WTC11 (cell line): ENCODE results near the gene MAGEF1. TPM values are rescaled to one million over a fixed set of nuclear protein-coding genes. Genes with fewer than 3 reads are reported as not detected.

Experiments used
- ATAC-seq: fragments of 200-7000 bp; cut with Tn5 transposase; 2 replicates; pipeline ENCODE4 v1.10.0; 2021; ENCODE audit warnings: mild to moderate bottlenecking, moderate library complexity
- CTCF ChIA-PET: fragments of 300-600 bp; sonication (Branson Sonifier 250); formaldehyde crosslinking; loops from one replicate; lab custom pipeline; 2021; ENCODE audit warnings: antibody characterized with exemption; lab: Charles Lee
- POLR2A ChIA-PET: fragments of 350-600 bp; sonication (Branson Sonifier 250); formaldehyde crosslinking; loops from one replicate; lab custom pipeline; 2021; ENCODE audit warnings: antibody characterized with exemption; lab: Charles Lee
- DNase-seq: peaks from one replicate; pipeline ENCODE4 v3.0.0; 2021; ENCODE audit warnings: low spot score
- H3K27ac Mint-ChIP-seq: 2 replicates; pipeline ENCODE4 v1.8.0; 2021; ENCODE audit warnings: mixed read lengths
- H3K27me3 Mint-ChIP-seq: 2 replicates; pipeline ENCODE4 v1.8.0; 2021; ENCODE audit warnings: low read depth, mild to moderate bottlenecking, moderate library complexity, mixed read lengths
- H3K36me3 Mint-ChIP-seq: 2 replicates; pipeline ENCODE4 v1.8.0; 2021; ENCODE audit warnings: mixed read lengths
- H3K4me1 Mint-ChIP-seq: 2 replicates; pipeline ENCODE4 v1.8.0; 2022; ENCODE audit warnings: mixed read lengths
- H3K4me3 Mint-ChIP-seq: 2 replicates; pipeline ENCODE4 v1.8.0; 2021; ENCODE audit warnings: mild to moderate bottlenecking, moderate library complexity, mixed read lengths
- H3K9me3 Mint-ChIP-seq: 2 replicates; pipeline ENCODE4 v1.8.0; 2021; ENCODE audit warnings: mixed read lengths
- ATF1 ChIP-seq: sonication (generic); formaldehyde crosslinking; IDR thresholded peaks from 2 replicates; pipeline ENCODE4 v1.8.1; 2023; ENCODE audit warnings: mild to moderate bottlenecking, moderate library complexity, missing genetic modification reagents
- CBFB ChIP-seq: sonication (generic); formaldehyde crosslinking; IDR thresholded peaks from 2 replicates; pipeline ENCODE4 v1.8.1; 2022; ENCODE audit warnings: mild to moderate bottlenecking, low read depth, missing genetic modification reagents
- CREB1 ChIP-seq: sonication (generic); formaldehyde crosslinking; IDR thresholded peaks from 2 replicates; pipeline ENCODE4 v1.8.0; 2023; ENCODE audit warnings: mild to moderate bottlenecking, missing genetic modification reagents
- ELF4 ChIP-seq: sonication (generic); formaldehyde crosslinking; IDR thresholded peaks from 2 replicates; pipeline ENCODE4 v1.8.1; 2022; ENCODE audit warnings: low read depth, mild to moderate bottlenecking, moderate library complexity, missing genetic modification reagents
- FOXJ3 ChIP-seq: sonication (generic); formaldehyde crosslinking; IDR thresholded peaks from 2 replicates; pipeline ENCODE4 v1.9.0; 2021; ENCODE audit warnings: missing genetic modification reagents, mild to moderate bottlenecking, borderline replicate concordance
- FOXK1 ChIP-seq: sonication (generic); formaldehyde crosslinking; IDR thresholded peaks from 2 replicates; pipeline ENCODE4 v1.8.0; 2022; ENCODE audit warnings: mild to moderate bottlenecking, moderate library complexity, missing genetic modification reagents
- FOXP1 ChIP-seq: sonication (generic); formaldehyde crosslinking; IDR thresholded peaks from 2 replicates; pipeline ENCODE4 v1.8.0; 2022; ENCODE audit warnings: missing genetic modification reagents, mild to moderate bottlenecking, moderate library complexity, borderline replicate concordance
- KAT7 ChIP-seq: sonication (generic); formaldehyde crosslinking; IDR thresholded peaks from 2 replicates; pipeline ENCODE4 v1.8.1; 2023; ENCODE audit warnings: missing genetic modification reagents, mild to moderate bottlenecking, borderline replicate concordance
- NR3C1 ChIP-seq: sonication (generic); formaldehyde crosslinking; conservative IDR thresholded peaks from 2 replicates; pipeline ENCODE4 v1.8.1; 2023; ENCODE audit warnings: low read depth, mild to moderate bottlenecking, missing genetic modification reagents
- PRRX2 ChIP-seq: fragments of 250-450 bp; sonication (Bioruptor Pico); IDR thresholded peaks from 2 replicates; pipeline ENCODE4 v1.8.0; 2021; ENCODE audit warnings: mild to moderate bottlenecking
- SMAD3 ChIP-seq: sonication (generic); formaldehyde crosslinking; IDR thresholded peaks from 2 replicates; pipeline ENCODE4 v1.8.0; 2022; ENCODE audit warnings: missing genetic modification reagents, mild to moderate bottlenecking, borderline replicate concordance
- SOX15 ChIP-seq: fragments of 250-450 bp; sonication (Bioruptor Pico); IDR thresholded peaks from 2 replicates; pipeline ENCODE4 v1.9.0; 2021; ENCODE audit warnings: mild to moderate bottlenecking
- ZBTB21 ChIP-seq: sonication (generic); formaldehyde crosslinking; IDR thresholded peaks from 2 replicates; pipeline ENCODE4 v1.8.1; 2023; ENCODE audit warnings: mild to moderate bottlenecking, missing genetic modification reagents, borderline replicate concordance
- ZNF396 ChIP-seq: fragments of 250-450 bp; sonication (Bioruptor Pico); IDR thresholded peaks from 2 replicates; pipeline ENCODE4 v1.8.0; 2021; ENCODE audit warnings: mild to moderate bottlenecking, moderate library complexity, borderline replicate concordance
- total RNA-seq: library from RNA; stranded (reverse); gene quantifications from 3 replicates; pipeline ENCODE4 v1.2.3, GENCODE V29; 2021
- TF ChIP-seq, protein P1 (sequence below): sonication (generic); formaldehyde crosslinking; IDR thresholded peaks from 2 replicates; pipeline ENCODE4 v1.8.1; 2023; ENCODE audit warnings: mild to moderate bottlenecking, moderate library complexity, missing genetic modification reagents
- TF ChIP-seq, protein P2 (sequence below): sonication (generic); formaldehyde crosslinking; IDR thresholded peaks from 2 replicates; pipeline ENCODE4 v1.8.0; 2022; ENCODE audit warnings: mild to moderate bottlenecking, missing genetic modification reagents
- TF ChIP-seq, protein P3 (sequence below): sonication (generic); formaldehyde crosslinking; IDR thresholded peaks from 2 replicates; pipeline ENCODE4 v1.8.0; 2023; ENCODE audit warnings: missing genetic modification reagents
- TF ChIP-seq, protein P4 (sequence below): sonication (generic); formaldehyde crosslinking; IDR thresholded peaks from 2 replicates; pipeline ENCODE4 v1.8.1; 2023; ENCODE audit warnings: mild to moderate bottlenecking, missing genetic modification reagents, moderate library complexity
- TF ChIP-seq, protein P5 (sequence below): fragments of 250-450 bp; sonication (Bioruptor Pico); conservative IDR thresholded peaks from 2 replicates; pipeline ENCODE4 v1.9.0; 2021; ENCODE audit warnings: mild to moderate bottlenecking

Gene MAGEF1
- total RNA-seq, 1 experiment from 2014 or later, result 72.9 TPM

DNA sequence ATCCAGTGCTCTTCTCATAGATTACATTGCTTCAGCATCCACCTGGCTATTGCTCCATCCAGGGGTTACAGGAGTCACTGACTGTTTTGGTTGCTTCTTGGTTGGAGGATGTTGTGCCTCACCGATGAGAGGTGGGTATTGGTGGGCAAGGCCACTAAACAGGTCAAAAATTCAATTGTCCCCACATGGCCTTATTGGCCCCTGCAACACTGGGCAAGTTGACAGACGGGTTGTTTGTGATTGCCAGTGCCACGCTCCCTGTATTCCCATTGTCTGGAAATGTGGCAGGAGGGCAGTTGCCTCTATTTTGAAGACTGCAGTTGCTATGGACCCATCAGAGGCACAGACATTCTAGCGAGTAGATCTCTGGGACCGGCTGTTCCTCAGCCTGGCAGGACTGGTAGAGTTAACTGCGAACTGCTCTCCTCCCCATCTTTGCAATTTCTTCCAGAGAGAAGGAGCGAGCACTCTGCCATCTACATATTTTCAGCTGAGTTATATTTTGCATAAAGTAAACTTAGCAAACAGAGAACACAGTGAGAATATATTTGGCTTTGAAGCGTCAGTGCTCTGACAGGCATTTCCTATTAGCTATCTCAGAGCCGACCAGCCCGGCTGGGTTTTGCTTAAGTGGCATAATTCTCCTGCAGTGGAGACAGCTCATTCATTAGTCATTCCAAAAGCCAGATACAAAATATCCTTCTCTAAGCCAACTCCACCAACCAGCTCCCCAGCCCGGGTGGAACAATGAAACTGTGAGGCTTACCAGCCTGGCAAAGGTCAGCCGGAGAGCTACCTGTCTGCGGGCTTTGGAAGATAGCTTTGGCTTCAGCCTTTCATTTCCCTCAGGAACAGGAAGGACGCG, 26.0 kb upstream of the MAGEF1 start:
- H3K36me3 Mint-ChIP-seq, result no peaks in the 10 kb centered on the region
- CTCF ChIA-PET, result interaction anchor here (0.6 to 6.1 kb wide), 8 partner anchors 11 to 177 kb away, joined by 3 to 39 read pairs (median 4); partner anchors contain the start of gene EPHB3
- H3K27ac Mint-ChIP-seq, result no peak overlapping the region
- no peak for DNase-seq
- no peaks in the 10 kb centered on the region for H3K27me3 Mint-ChIP-seq
- POLR2A ChIA-PET, result interaction anchor here (1.0 kb wide), 1 partner anchor 135 kb away, joined by 4 read pairs; no protein-coding TSS in a partner anchor
- TF ChIP-seq NR3C1 (CRISPR knock-in tag) (no peak), FOXK1 (CRISPR knock-in tag) (no peak)
- H3K4me1 Mint-ChIP-seq, result peaks cover 14% of the 10 kb centered on the region
- no peak overlapping the region for H3K4me3 Mint-ChIP-seq
- no peaks in the 10 kb centered on the region for H3K9me3 Mint-ChIP-seq
- no peak for ATAC-seq

- ChIA-PET CTCF (interaction anchor here (1.0 to 6.1 kb wide), 3 partner anchors 10 to 176 kb away, joined by 3 to 39 read pairs (median 7); partner anchors contain the start of gene EPHB3), POLR2A (interaction anchor here (0.6 kb wide), 1 partner anchor 61 kb away, joined by 3 read pairs; no protein-coding TSS in a partner anchor)
- no peak overlapping the region for H3K4me3 Mint-ChIP-seq
- H3K36me3 Mint-ChIP-seq, result no peaks in the 10 kb centered on the region
- ATAC-seq (no peak), DNase-seq (no peak)
- no peak overlapping the region for H3K27ac Mint-ChIP-seq
- H3K27me3 Mint-ChIP-seq, result no peaks in the 10 kb centered on the region
- H3K4me1 Mint-ChIP-seq, result peaks cover 8% of the 10 kb centered on the region
- H3K9me3 Mint-ChIP-seq, result no peaks in the 10 kb centered on the region
- TF ChIP-seq FOXP1 (CRISPR knock-in tag) (no peak), CBFB (CRISPR knock-in tag) (no peak)
Observed at GRCh38 chr3:184737063-184737462, 25.2 kb upstream of the MAGEF1 start.

- DNase-seq, result no peak
- ATAC-seq, result no peak; the same call in 1 of the 2 replicates
- Mint-ChIP-seq H3K27ac (no peak overlapping the region), H3K27me3 (no peaks in the 10 kb centered on the region), H3K4me3 (no peak overlapping the region), H3K36me3 (no peaks in the 10 kb centered on the region), H3K4me1 (peaks cover 8% of the 10 kb centered on the region), H3K9me3 (no peaks in the 10 kb centered on the region)
- ChIA-PET CTCF (interaction anchor here (1.1 to 6.1 kb wide), 5 partner anchors 13 to 174 kb away, joined by 3 to 39 read pairs (median 4); partner anchors contain the start of gene EPHB3), POLR2A (interaction anchor here (0.6 kb wide), 1 partner anchor 39 kb away, joined by 7 read pairs; no protein-coding TSS in a partner anchor)
- TF ChIP-seq SMAD3 (CRISPR knock-in tag) (no peak), ATF1 (no peak), CBFB (CRISPR knock-in tag) (no peak), FOXP1 (CRISPR knock-in tag) (no peak), KAT7 (CRISPR knock-in tag) (no peak), ELF4 (CRISPR knock-in tag) (no peak), ZNF396 (no peak), PRRX2 (CRISPR knock-in tag) (no peak), SOX15 (CRISPR knock-in tag) (no peak), ZBTB21 (CRISPR knock-in tag) (no peak), CREB1 (no peak), FOXJ3 (CRISPR knock-in tag) (no peak)
- TF ChIP-seq, protein P1, sequence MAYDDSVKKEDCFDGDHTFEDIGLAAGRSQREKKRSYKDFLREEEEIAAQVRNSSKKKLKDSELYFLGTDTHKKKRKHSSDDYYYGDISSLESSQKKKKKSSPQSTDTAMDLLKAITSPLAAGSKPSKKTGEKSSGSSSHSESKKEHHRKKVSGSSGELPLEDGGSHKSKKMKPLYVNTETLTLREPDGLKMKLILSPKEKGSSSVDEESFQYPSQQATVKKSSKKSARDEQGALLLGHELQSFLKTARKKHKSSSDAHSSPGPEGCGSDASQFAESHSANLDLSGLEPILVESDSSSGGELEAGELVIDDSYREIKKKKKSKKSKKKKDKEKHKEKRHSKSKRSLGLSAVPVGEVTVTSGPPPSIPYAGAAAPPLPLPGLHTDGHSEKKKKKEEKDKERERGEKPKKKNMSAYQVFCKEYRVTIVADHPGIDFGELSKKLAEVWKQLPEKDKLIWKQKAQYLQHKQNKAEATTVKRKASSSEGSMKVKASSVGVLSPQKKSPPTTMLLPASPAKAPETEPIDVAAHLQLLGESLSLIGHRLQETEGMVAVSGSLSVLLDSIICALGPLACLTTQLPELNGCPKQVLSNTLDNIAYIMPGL, result no peak
- TF ChIP-seq, protein P2, sequence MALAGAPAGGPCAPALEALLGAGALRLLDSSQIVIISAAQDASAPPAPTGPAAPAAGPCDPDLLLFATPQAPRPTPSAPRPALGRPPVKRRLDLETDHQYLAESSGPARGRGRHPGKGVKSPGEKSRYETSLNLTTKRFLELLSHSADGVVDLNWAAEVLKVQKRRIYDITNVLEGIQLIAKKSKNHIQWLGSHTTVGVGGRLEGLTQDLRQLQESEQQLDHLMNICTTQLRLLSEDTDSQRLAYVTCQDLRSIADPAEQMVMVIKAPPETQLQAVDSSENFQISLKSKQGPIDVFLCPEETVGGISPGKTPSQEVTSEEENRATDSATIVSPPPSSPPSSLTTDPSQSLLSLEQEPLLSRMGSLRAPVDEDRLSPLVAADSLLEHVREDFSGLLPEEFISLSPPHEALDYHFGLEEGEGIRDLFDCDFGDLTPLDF (CRISPR knock-in tag), result no peak
- TF ChIP-seq, protein P3, sequence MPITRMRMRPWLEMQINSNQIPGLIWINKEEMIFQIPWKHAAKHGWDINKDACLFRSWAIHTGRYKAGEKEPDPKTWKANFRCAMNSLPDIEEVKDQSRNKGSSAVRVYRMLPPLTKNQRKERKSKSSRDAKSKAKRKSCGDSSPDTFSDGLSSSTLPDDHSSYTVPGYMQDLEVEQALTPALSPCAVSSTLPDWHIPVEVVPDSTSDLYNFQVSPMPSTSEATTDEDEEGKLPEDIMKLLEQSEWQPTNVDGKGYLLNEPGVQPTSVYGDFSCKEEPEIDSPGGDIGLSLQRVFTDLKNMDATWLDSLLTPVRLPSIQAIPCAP (CRISPR knock-in tag), result no peak
- TF ChIP-seq, protein P4, sequence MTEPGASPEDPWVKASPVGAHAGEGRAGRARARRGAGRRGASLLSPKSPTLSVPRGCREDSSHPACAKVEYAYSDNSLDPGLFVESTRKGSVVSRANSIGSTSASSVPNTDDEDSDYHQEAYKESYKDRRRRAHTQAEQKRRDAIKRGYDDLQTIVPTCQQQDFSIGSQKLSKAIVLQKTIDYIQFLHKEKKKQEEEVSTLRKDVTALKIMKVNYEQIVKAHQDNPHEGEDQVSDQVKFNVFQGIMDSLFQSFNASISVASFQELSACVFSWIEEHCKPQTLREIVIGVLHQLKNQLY, result no peak
- TF ChIP-seq, protein P5, sequence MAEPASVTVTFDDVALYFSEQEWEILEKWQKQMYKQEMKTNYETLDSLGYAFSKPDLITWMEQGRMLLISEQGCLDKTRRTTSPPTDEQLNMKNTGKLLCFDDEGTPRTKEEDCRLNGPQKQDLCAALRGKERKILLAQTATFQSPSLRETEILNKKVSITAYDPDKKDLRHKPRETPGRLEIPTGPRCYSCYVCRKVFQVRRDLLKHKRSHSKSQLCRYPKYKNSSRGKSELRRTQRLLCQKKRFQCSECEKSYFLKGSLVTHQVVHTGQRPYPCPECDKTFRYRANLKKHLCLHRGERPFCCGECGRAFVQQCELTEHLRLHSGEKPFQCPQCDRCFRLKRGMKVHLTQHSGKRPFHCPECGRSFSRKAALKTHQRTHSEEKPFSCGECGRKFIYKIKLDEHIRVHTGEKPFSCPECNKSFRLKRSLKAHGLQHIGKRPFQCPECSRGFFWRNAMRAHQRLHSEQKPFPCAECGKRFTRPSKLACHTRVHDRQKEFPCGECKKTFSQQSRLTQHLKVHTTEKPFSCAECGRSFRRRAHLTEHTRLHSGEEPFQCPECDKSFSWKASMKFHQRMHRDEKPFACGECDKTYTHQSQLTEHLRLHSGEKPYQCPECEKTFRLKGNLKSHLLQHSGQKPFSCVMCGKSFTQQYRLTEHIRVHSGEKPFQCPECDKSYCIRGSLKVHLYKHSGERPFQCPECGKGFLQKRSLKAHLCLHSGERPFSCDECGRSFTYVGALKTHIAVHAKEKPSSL, result no peak
Observed at GRCh38 chr3:184734903-184735701, 23.2 kb upstream of the MAGEF1 start.
